Esophagus muscularis mucosa (tissue), 4 donors: ENCODE measurements around the gene PDXP. TPM values are rescaled to one million over a fixed set of nuclear protein-coding genes. Genes with fewer than 3 reads are reported as not detected.
"Not testable (repeated sequence)": the region's sequence is repeated elsewhere in the genome, so short reads cannot be mapped to it uniquely, and the experiment has no call there.

Experiments
- DNase-seq: peaks from one replicate; pipeline ENCODE4 v3.0.0-alpha.2; 2017; ENCODE audit errors: extremely low spot score
- H3K27ac ChIP-seq, 4 donors: fragments of 200-600 bp; sonication (generic); replicated peaks in 1 of 4; 1 replicate in 3 of 4; 2 replicates in 1 of 4; pipeline ENCODE4 v1.5.1; 2016 to 2019; ENCODE audit warnings: mild to moderate bottlenecking in 1 of 4
- H3K27me3 ChIP-seq, 4 donors: fragments of 200-600 bp; sonication (generic); one replicate each; pipeline versions ENCODE4 v1.5.1 to v1.6.0; 2016 to 2019
- H3K36me3 ChIP-seq, 4 donors: fragments of 200-600 bp; sonication (generic); one replicate each; pipeline ENCODE4 v1.5.1; 2016 to 2019
- H3K4me1 ChIP-seq, 4 donors: fragments of 200-600 bp; sonication (generic); one replicate each; pipeline ENCODE4 v1.5.1; 2016 to 2019
- H3K4me3 ChIP-seq, 4 donors: fragments of 200-600 bp; sonication (generic); 1 replicate in 2 of 4; 2 replicates in 2 of 4; pipeline ENCODE4 v1.5.1; 2016 to 2019; ENCODE audit warnings: mild to moderate bottlenecking in 4 of 4, moderate library complexity in 1 of 4
- H3K9me3 ChIP-seq, 4 donors: fragments of 200-600 bp; sonication (generic); 1 replicate in 3 of 4; 2 replicates in 1 of 4; pipeline ENCODE4 v1.5.1; 2016 to 2019
- CTCF ChIP-seq, 3 experiments: fragments of 200-600 bp in 2 of 3; fragments of 450-650 bp in 1 of 3; sonication (generic) in 2 of 3; IDR thresholded peaks; one replicate each; pipeline ENCODE4 v1.5.1; 2017 to 2019; ENCODE audit warnings: antibody characterized with exemption in 3 of 3, mild to moderate bottlenecking in 2 of 3, moderate library complexity in 1 of 3
- EP300 ChIP-seq: sonication (generic); formaldehyde crosslinking; IDR thresholded peaks from one replicate; pipeline ENCODE4 v1.6.1; 2017; ENCODE audit warnings: antibody characterized with exemption
- POLR2A ChIP-seq: fragments of 450-650 bp; IDR thresholded peaks from one replicate; pipeline ENCODE4 v1.6.1; 2017; ENCODE audit warnings: antibody characterized with exemption, moderate library complexity, mild to moderate bottlenecking, low read depth
- POLR2AphosphoS5 ChIP-seq, 2 donors: sonication (generic); formaldehyde crosslinking; IDR thresholded peaks; one replicate each; pipeline ENCODE4 v1.6.1; 2017; ENCODE audit warnings: antibody characterized with exemption in 2 of 2
- WGBS: methylation state at CpG from one replicate; pipeline ENCODE4 v1.1.5; 2018; 5-methylcytosine and 5-hydroxymethylcytosine counted together
- intact Hi-C: fragments of 100-400 bp; cut with DNase I; formaldehyde crosslinking; loops from one replicate; pipeline ENCODE4 v1.15.1; 2023
- total RNA-seq, 4 donors: library from RNA; depleted of rRNA; stranded (reverse); fragments of >200 nt; gene quantifications; one replicate each; pipeline versions ENCODE4 v1.1.0 to v1.2.1, GENCODE V29; 2016

The PDXP gene
- total RNA-seq, 4 donors from 2014 or later = 7.3 to 28.3 (median 17.4) TPM

DNA sequence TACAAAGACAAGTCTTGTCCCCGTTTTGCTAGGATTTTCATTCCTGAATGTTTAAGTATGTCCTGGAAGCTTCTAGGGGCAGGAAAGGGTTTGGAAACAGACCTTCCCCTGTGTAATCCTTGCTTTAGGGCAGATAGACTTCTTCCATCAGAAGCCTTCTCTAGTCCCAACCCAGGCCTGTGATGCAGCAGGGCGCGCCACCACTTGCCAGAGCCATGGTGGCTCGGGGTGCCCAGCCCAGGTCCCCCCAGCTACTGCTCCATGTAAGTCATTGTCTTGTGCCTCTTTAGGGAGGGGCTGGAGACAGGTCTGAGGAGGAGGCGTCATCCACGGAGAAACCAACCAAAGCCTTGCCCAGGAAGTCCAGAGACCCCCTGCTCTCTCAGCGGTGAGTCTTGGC lies 31.9 kb downstream of the PDXP start:
- TF ChIP-seq CTCF (IDR thresholded peaks at IDR 0.05) (no peak), EP300 (no peak), POLR2A (no peak), POLR2AphosphoS5 (IDR thresholded peaks at IDR 0.05) (no peak)
- Histone ChIP-seq H3K4me3 (no peak overlapping the region), H3K27me3 (no peaks in the 10 kb centered on the region), H3K27ac (no peak overlapping the region), H3K36me3 (peaks cover 34 to 70% (median 63%) of the 10 kb centered on the region in 4 donors), H3K4me1 (peaks cover 16 to 31% (median 20%) of the 10 kb centered on the region in 4 donors), H3K9me3 (no peaks in the 10 kb centered on the region)
- intact Hi-C loops = no loop called here
- WGBS = 90% methylated on average over 6 of the region's 7 CpGs
- DNase-seq = no peak

DNA sequence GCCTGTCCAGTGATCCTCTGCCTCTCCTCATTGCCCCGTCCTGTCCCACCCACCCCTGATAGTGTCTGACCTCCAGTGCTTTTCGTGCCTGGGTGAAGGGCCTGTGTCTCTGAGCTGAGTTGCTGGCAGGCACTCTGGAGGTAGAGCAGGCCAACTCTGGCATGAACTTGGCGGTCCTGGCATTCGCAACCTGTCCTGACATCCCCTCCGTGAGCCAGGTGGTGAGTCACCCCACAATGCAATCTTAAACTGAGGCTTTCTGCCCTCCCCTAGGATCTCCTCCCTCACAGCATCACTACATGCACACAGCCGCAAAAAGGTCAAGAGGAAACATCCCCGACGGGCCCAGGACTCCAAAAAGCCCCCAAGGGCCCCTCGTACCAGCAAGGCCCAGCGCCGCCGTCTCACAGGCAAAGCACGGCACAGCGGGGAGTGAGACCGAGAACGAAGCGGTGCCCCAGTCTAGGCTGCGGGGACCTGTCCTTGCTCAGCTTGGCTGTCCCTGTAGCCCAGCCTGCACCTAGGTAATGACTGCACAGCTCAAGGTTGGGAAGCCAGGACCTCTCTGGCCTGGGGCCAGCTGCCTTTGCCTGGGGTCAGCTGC lies 32.5 kb downstream of the PDXP start:
- intact Hi-C loops = no loop called here
- 93% methylated on average over 15 of the region's 18 CpGs for WGBS
- peaks cover 34 to 70% (median 63%) of the 10 kb centered on the region in 4 donors for H3K36me3 ChIP-seq

GRCh38 chr22:37692627-37693285 lies 34.2 kb downstream of the PDXP start:
- Histone ChIP-seq H3K4me1 (peaks cover 13 to 34% (median 21%) of the 10 kb centered on the region in 4 donors), H3K4me3 (no peak overlapping the region), H3K9me3 (no peaks in the 10 kb centered on the region), H3K27me3 (no peaks in the 10 kb centered on the region), H3K27ac (no peak overlapping the region), H3K36me3 (peaks cover 34 to 70% (median 63%) of the 10 kb centered on the region in 4 donors)
- WGBS = 92% methylated on average over 13 of the region's 15 CpGs
- TF ChIP-seq POLR2AphosphoS5 (IDR thresholded peaks at IDR 0.05) = no peak
- TF ChIP-seq POLR2A = no peak
- TF ChIP-seq EP300 = no peak
- TF ChIP-seq CTCF (IDR thresholded peaks at IDR 0.05) = no peak
- no peak for DNase-seq
- intact Hi-C loops = no loop called here

More for the DNA sequence above, 32.5 kb downstream of the PDXP start:
- TF ChIP-seq POLR2AphosphoS5 (IDR thresholded peaks at IDR 0.05) (no peak), EP300 (no peak), CTCF (IDR thresholded peaks at IDR 0.05) (no peak), POLR2A (no peak)
- Histone ChIP-seq H3K27ac (no peak overlapping the region), H3K4me1 (peaks cover 13 to 33% (median 20%) of the 10 kb centered on the region in 4 donors), H3K4me3 (no peak overlapping the region), H3K27me3 (no peaks in the 10 kb centered on the region), H3K9me3 (no peaks in the 10 kb centered on the region)
- no peak for DNase-seq

GRCh38 chr22:37694131-37694530 lies 35.6 kb downstream of the PDXP start:
- H3K9me3 ChIP-seq, H3K27me3 ChIP-seq, intact Hi-C loops, H3K27ac ChIP-seq, DNase-seq, H3K4me3 ChIP-seq: not testable (repeated sequence)
- H3K36me3 ChIP-seq = peaks cover 28 to 57% (median 50%) of the 10 kb centered on the region in 4 donors
- 87% methylated on average over 7 of the region's 7 CpGs for WGBS
- H3K4me1 ChIP-seq = peaks cover 11 to 24% (median 17%) of the 10 kb centered on the region in 4 donors

DNA sequence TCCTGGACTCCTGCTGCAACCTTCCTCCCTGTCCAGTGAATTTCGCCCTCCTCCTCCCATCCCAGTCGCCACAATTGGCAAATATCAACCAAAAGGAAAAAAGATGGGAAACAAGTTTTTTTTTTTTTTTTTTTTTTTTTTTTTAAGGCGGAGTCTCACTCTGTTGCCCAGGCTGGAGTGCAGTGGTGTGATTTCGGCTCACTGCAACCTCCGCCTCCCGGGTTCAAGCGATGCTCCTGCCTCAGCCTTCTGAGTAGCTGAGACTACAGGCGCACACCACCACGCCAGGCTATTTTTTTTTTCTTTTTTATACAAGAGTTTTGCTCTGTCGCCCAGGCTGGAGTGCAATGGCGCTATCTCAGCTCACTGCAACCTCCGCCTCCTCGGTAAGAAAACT lies 37.7 kb downstream of the PDXP start:
- intact Hi-C loops, H3K27me3 ChIP-seq, H3K9me3 ChIP-seq, H3K27ac ChIP-seq, DNase-seq: not testable (repeated sequence)
- Histone ChIP-seq H3K4me1 (peaks cover 11 to 20% (median 17%) of the 10 kb centered on the region in 4 donors), H3K36me3 (peaks cover 16 to 36% (median 31%) of the 10 kb centered on the region in 4 donors), H3K4me3 (peak overlapping the region; percentile 32 to 44 (median 37))
- WGBS = 40% methylated on average over 13 of the region's 13 CpGs
